Measurements from ENCODE around the gene CCDC136.

Gene CCDC136

DNA sequence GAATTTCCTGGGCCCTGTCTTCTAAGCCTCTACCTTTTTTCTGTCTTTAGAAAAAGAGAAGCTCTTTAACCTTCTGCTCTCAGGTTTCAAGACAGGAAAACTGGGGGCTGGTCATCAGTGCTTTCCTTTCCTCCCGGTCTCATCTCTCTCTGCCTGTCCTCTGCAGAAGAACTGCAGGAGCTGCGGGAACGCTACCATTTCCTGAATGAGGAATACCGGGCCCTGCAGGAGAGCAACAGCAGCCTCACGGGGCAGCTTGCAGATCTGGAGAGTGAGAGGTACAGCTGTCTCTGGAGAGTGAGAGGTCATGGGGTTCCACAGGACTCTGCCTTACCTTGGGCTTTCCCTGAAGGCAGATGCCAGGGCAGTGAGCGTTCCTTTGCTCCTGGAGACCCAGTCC lies 12.7 kb downstream of the CCDC136 start:
- no peak for TF ChIP-seq YY1 (IDR thresholded peaks at IDR 0.05; ENCODE audit: low read depth)
- no peak for TF ChIP-seq CREB1 (IDR thresholded peaks at IDR 0.05; ENCODE audit: low read depth)

- TF ChIP-seq TCF12 (IDR thresholded peaks at IDR 0.05; ENCODE audit: low read depth) (no peak), EGR1 (IDR thresholded peaks at IDR 0.05) (no peak), TAF1 (IDR thresholded peaks at IDR 0.05; ENCODE audit: low read depth) (no peak), ZBTB7A (IDR thresholded peaks at IDR 0.05; ENCODE audit: low read depth) (no peak), REST (IDR thresholded peaks at IDR 0.05; ENCODE audit: low read depth) (no peak), TEAD4 (IDR thresholded peaks at IDR 0.05) (no peak), EP300 (IDR thresholded peaks at IDR 0.05; ENCODE audit: borderline replicate concordance) (no peak), USF1 (IDR thresholded peaks at IDR 0.05) (no peak)
- TF ChIP-seq, protein P1, sequence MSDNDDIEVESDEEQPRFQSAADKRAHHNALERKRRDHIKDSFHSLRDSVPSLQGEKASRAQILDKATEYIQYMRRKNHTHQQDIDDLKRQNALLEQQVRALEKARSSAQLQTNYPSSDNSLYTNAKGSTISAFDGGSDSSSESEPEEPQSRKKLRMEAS (IDR thresholded peaks at IDR 0.05): no peak
These were observed 13.5 kb downstream of the CCDC136 start for GRCh38 chr7:128805225-128805624.

- TF ChIP-seq USF1 (IDR thresholded peaks at IDR 0.05): no peak
- TF ChIP-seq CEBPB (IDR thresholded peaks at IDR 0.05): no peak
- TF ChIP-seq, protein P1 (IDR thresholded peaks at IDR 0.05): no peak
- TF ChIP-seq REST (IDR thresholded peaks at IDR 0.05; ENCODE audit: low read depth): no peak
- TF ChIP-seq NFIC (IDR thresholded peaks at IDR 0.05): no peak
- no peak for TF ChIP-seq YY1 (IDR thresholded peaks at IDR 0.05; ENCODE audit: low read depth)
- no peak for TF ChIP-seq RAD21 (IDR thresholded peaks at IDR 0.05; ENCODE audit: low read depth)
These were observed 15.4 kb downstream of the CCDC136 start for GRCh38 chr7:128807191-128807590.

DNA sequence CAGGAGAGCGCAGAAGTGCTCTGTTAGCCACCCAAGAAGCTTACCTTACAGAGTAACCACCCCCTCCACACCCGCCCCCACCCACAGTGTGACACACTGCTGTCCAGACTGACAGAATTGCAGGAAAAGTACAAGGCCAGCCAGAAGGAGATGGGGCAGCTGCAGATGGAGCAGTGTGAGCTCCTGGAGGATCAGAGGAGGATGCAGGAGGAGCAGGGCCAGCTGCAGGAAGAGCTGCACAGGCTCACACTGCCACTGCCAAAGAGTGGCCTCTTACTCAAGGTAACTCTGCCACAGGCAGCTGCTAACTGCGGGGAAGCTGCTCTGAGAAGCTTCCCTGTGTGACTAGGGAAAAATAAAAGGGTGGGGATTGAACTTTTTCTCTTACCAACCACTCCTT lies 17.6 kb downstream of the CCDC136 start:
- TF ChIP-seq RAD21 (IDR thresholded peaks at IDR 0.05; ENCODE audit: low read depth) (no peak), USF1 (IDR thresholded peaks at IDR 0.05) (no peak), TEAD4 (IDR thresholded peaks at IDR 0.05) (no peak), TAF1 (IDR thresholded peaks at IDR 0.05; ENCODE audit: low read depth) (no peak), REST (IDR thresholded peaks at IDR 0.05; ENCODE audit: low read depth) (no peak), EGR1 (IDR thresholded peaks at IDR 0.05) (no peak), CEBPB (IDR thresholded peaks at IDR 0.05) (no peak), FOXM1 (IDR thresholded peaks at IDR 0.05; ENCODE audit: borderline replicate concordance, low read depth) (no peak), CREB1 (IDR thresholded peaks at IDR 0.05; ENCODE audit: low read depth) (no peak), NFIC (IDR thresholded peaks at IDR 0.05) (no peak), TCF12 (IDR thresholded peaks at IDR 0.05; ENCODE audit: low read depth) (no peak), YY1 (IDR thresholded peaks at IDR 0.05; ENCODE audit: low read depth) (no peak), EP300 (IDR thresholded peaks at IDR 0.05; ENCODE audit: borderline replicate concordance) (no peak), ZBTB7A (IDR thresholded peaks at IDR 0.05; ENCODE audit: low read depth) (no peak)
- TF ChIP-seq, protein P1 (IDR thresholded peaks at IDR 0.05): no peak

DNA sequence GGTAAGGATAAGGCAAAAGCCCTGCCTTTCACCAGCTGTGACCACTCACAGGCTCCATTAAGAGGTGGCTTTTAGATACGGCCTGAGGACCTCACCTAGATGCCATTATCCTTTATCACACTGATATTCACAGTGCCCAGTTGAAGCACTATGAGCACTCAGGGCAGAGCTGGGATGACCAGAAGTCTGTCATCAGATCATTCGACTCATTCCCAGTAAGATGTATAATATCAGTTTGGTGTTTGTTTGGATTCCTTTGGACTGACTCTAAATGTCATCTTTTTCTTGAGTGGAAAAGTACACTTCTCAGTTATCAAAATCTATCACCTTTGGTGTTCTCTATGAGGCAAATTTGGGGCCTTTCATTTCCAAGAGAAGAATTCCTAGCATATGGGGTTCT lies 18.7 kb downstream of the CCDC136 start:
- TF ChIP-seq RAD21 (IDR thresholded peaks at IDR 0.05; ENCODE audit: low read depth): no peak
- TF ChIP-seq ZBTB7A (IDR thresholded peaks at IDR 0.05; ENCODE audit: low read depth): no peak
- TF ChIP-seq EGR1 (IDR thresholded peaks at IDR 0.05): no peak
- no peak for TF ChIP-seq CREB1 (IDR thresholded peaks at IDR 0.05; ENCODE audit: low read depth)
- TF ChIP-seq USF1 (IDR thresholded peaks at IDR 0.05): no peak
- no peak for TF ChIP-seq TEAD4 (IDR thresholded peaks at IDR 0.05)
- TF ChIP-seq FOXM1 (IDR thresholded peaks at IDR 0.05; ENCODE audit: borderline replicate concordance, low read depth): no peak
- no peak for TF ChIP-seq TCF12 (IDR thresholded peaks at IDR 0.05; ENCODE audit: low read depth)
